Measurements from ENCODE around the gene ZNF784. TPM values are rescaled to one million over a fixed set of nuclear protein-coding genes. Genes with fewer than 3 reads are reported as not detected.

The ZNF784 gene
- total and polyA plus RNA-seq, 2 of the 8 experiments (the other 6 are each of a cell fraction or from before 2014, with no cell fraction given) = 6.5 to 8.0 TPM

DNA sequence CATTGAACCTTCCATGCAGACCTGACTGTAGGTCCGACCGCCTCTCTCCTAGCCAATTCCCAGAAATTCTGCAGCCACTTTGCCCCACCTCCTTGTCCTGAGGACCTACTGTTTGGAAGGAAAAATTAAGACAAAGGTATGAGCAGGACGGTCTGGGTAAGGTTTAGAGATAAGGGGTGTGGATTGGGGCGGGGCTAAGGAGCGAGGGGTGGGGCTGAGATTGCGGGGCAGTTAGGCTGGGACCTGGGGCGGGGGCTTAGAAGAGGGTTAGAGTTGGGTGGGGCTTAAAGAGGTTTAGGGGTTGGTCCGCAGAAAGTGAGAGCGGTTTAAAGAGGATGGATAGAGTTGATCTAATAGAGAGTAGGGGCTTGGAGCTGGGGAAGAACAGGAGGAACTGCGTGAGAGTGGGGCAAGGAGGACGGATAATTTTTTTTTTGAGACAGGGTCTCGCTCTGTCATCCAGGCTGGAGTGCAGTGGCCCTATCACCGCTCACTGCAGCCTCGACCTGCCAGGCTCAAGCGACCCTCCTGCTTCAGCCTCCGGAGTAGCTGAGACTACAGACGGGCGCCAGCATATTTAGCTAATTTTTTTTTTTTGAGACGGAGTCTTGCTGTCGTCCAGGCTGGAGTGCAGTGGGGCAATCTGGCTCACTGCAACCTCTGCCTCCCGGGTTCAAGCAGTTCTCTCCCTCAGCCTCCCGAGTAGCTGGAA lies 20.6 kb downstream of the ZNF784 start:
- 0 out of 2 replicates have a peak overlapping the region, but pooled peaks have one; percentile 66 for H2BK5ac ChIP-seq (ENCODE audit: low read depth, low read length)
- H3K4me3 ChIP-seq (ENCODE audit: extremely low read depth in 1 of 4, insufficient read depth in 2 of 4, low read depth in 3 of 4, low read length in 4 of 4) = peak overlapping the region in 1 of 4 experiments; percentile 93; a peak in 1 of 8 replicates
- H4K91ac ChIP-seq (replicated peaks; ENCODE audit: insufficient read length, low read length) = no peak overlapping the region
- H3K79me1 ChIP-seq (ENCODE audit: low read depth, low read length) = peaks cover 3% of the 10 kb centered on the region
- DNase-seq (ENCODE audit: low read depth in 1 of 2, low spot score in 2 of 2) (peak in 1 of 2 experiments; percentile 72), FAIRE-seq (no peak)
- H3K18ac ChIP-seq (ENCODE audit: extremely low read depth, low read length) = no peak overlapping the region; the same call in 1 of the 2 replicates
- WGBS, 2 experiments (ENCODE audit: extremely low coverage in 1 of 2, insufficient coverage in 1 of 2, insufficient read length in 1 of 2, insufficient replicate concordance in 2 of 2, low coverage in 1 of 2, low lambda C conversion rate in 2 of 2, missing lambda C conversion rate in 1 of 2) = 82% methylated on average over 18 of the region's 22 CpGs; no CpG with 5 or more reads in 1 of the 2 experiments
- H3K4me1 ChIP-seq (replicated peaks in 1 of 4; ENCODE audit: control insufficient read depth in 3 of 4, insufficient read depth in 4 of 4, low read length in 3 of 4) = peaks cover 0 to 14% (median 10%) of the 10 kb centered on the region in 4 experiments; a peak in 6 of 7 replicates
- H3K9me3 ChIP-seq (ENCODE audit: insufficient read depth in 2 of 2, low read depth in 1 of 2, low read length in 1 of 2) = no peaks in the 10 kb centered on the region
- H3K23ac ChIP-seq (ENCODE audit: insufficient read length) = no peak overlapping the region
- H3K9ac ChIP-seq (replicated peaks in 1 of 4; ENCODE audit: extremely low read depth in 1 of 4, low read depth in 3 of 4, low read length in 3 of 4) = no peak overlapping the region
- no peak overlapping the region for H3K56ac ChIP-seq (replicated peaks; ENCODE audit: insufficient read length, low read depth, low read length)
- no peak overlapping the region for H2BK15ac ChIP-seq (ENCODE audit: low read length)
- no peak overlapping the region for H3K27ac ChIP-seq (ENCODE audit: low read depth, low read length)
- peak overlapping the region; percentile 28 for H4K5ac ChIP-seq (ENCODE audit: insufficient read length, low read depth, low read length)
- H3K23me2 ChIP-seq (ENCODE audit: low read depth, low read length) = peaks cover 18% of the 10 kb centered on the region
- H2BK12ac ChIP-seq (ENCODE audit: low read depth, low read length) = no peak overlapping the region; the same call in 1 of the 2 replicates
- H4K20me1 ChIP-seq (replicated peaks in 1 of 2; ENCODE audit: control insufficient read depth in 1 of 2, insufficient read depth in 2 of 2, low read length in 2 of 2) = peaks cover 2 to 12% of the 10 kb centered on the region in 2 experiments
- H2BK120ac ChIP-seq (replicated peaks; ENCODE audit: low read depth, low read length) = peak overlapping the region; percentile 47
- peak overlapping the region; percentile 63 for H2BK20ac ChIP-seq (ENCODE audit: low read length)
- H2AK5ac ChIP-seq (ENCODE audit: low read depth, low read length) = peak overlapping the region; percentile 84; the same call in 1 of the 2 replicates
- no peaks in the 10 kb centered on the region for H3K36me3 ChIP-seq (ENCODE audit: control insufficient read depth in 2 of 4, insufficient read depth in 4 of 4, low read length in 3 of 4)
- H3K27me3 ChIP-seq (replicated peaks in 1 of 4; ENCODE audit: control insufficient read depth in 3 of 4, extremely low read depth in 1 of 4, insufficient read depth in 3 of 4, low read length in 3 of 4) = no peaks in the 10 kb centered on the region
- H3K14ac ChIP-seq (ENCODE audit: insufficient read length) = no peak overlapping the region
- ChIA-PET CTCF (ENCODE audit: partially characterized antibody) (interaction anchor here (0.6 to 1.4 kb wide), 5 partner anchors 10 to 127 kb away, joined by 3 read pairs; partner anchors contain the start of gene ZNF628), POLR2A (ENCODE audit: partially characterized antibody) (interaction anchor here (0.8 to 3.6 kb wide), 15 partner anchors 8 to 526 kb away, joined by 3 to 25 read pairs (median 5); partner anchors contain the start of genes CCDC106, HSPBP1, U2AF2 and ZNF784)
- H2AFZ ChIP-seq (ENCODE audit: low read length) = no peak overlapping the region
- peak overlapping the region; percentile 36 to 61; a peak in 3 of 4 replicates for H3K4me2 ChIP-seq (ENCODE audit: insufficient read depth in 1 of 2, low read depth in 2 of 2, low read length in 2 of 2)
- H3K4ac ChIP-seq (replicated peaks; ENCODE audit: insufficient read length, low read depth, low read length) = no peak overlapping the region
- peaks cover 0 to 10% of the 10 kb centered on the region in 2 experiments; a peak in 2 of 4 replicates for H3K79me2 ChIP-seq (ENCODE audit: control insufficient read depth in 1 of 2, insufficient read depth in 2 of 2, low read length in 2 of 2)
- H4K8ac ChIP-seq (ENCODE audit: extremely low read depth, insufficient read depth, low read length) = no peak overlapping the region
- no peak for TF ChIP-seq HDAC2 (IDR thresholded peaks at IDR 0.05; ENCODE audit: borderline replicate concordance in 1 of 2, low read depth in 2 of 2, low read length in 2 of 2)
- no peak for TF ChIP-seq SUZ12 (IDR thresholded peaks at IDR 0.05; ENCODE audit: low read length)
- no peak for TF ChIP-seq BACH1 (IDR thresholded peaks at IDR 0.05; ENCODE audit: low read length)
- no peak for TF ChIP-seq TEAD4 (IDR thresholded peaks at IDR 0.05; ENCODE audit: low read depth, low read length)
- TF ChIP-seq CBX8 (IDR thresholded peaks at IDR 0.05; ENCODE audit: borderline replicate concordance, low read depth, low read length) = no peak
- no peak for TF ChIP-seq MAFK (IDR thresholded peaks at IDR 0.05; ENCODE audit: low read depth, low read length)
